GM21528 (cell line): ENCODE data around the gene PROM1.

Source experiments
- ATAC-seq: cut with Tn5 transposase; IDR thresholded peaks from one replicate; pipeline ENCODE4 v1.9.1; 2021; ENCODE audit warnings: mild to moderate bottlenecking, moderate library complexity; ENCODE audit not compliant: unreplicated experiment, low FRiP score

PROM1 gene

DNA sequence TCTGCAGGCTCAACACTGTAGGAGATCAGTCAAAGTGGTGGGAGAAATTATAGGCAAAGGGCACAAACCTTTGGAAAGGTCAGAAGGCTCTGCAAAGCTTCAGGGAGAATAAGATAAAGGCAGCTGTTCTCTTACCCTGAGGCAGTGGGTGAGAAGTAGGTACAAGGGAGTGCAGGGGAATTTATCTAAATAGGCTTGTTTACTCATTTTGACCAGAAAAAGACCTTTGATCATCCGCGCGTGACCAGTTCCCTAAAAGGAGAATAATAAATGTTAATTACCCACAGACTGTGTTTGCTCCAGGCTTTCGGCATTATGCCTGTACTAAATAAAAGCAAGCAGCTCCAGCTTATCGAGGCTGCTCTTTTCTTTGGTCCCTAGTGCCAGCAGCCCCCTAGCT lies 130.2 kb downstream of the PROM1 start:
- ATAC-seq, result no peak

DNA sequence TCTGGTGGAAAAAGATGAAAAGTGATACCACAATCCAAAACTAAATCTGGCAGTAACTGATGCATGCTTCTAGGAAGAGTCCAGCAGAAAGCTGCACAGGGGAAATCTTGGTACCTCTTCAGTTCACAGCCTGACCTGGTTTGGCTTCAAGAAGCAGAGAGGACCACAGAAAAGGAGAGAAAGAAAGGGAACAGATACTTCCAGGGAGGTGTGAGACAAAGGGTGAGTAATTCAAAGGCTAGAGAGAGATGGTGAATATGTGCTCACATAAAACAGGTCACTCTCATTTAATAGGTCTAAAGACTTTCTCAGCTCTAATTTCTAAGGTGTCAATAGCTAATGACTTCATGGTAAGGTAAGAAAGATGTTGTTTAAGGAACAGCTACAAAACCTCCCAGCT lies 132.0 kb downstream of the PROM1 start:
- ATAC-seq, result no peak

DNA sequence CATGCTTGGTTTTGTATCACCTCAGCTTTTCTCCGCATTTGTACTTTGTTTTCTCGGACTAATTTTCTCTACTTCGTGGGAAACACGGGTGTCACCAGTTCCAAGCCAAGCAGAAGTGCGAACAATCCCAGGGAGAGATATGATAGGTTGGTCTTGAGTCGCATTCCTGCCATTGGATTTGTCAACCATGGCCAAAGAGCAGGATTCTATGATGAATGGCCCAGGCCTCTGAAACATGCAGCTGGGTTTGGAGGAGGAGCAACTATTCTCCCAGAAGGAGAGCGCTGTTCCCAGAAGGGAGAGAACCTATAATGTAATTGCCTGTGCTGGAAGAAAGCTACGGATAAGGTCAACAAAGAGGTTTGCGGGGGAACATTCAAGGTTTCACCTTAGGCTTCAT lies 135.0 kb downstream of the PROM1 start:
- no peak for ATAC-seq

DNA sequence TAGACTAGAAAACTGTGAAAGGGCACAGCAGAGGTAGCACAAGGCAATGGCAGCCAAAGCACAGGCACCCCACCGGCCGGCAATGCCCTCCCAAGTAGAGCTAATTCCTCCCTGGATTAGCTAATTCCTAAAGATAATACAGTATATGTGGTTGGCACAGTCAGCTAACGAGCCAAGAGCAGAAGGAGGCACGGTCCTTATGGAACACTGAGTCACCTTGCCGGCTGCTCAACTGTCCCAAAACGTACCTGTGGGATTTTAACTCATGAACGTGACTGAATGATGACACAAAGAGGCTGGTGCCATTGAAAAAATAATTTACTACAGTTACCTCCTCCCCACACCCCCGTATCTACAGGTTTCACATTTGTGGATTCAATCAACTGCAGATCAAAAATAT lies 136.1 kb downstream of the PROM1 start:
- ATAC-seq, result no peak

DNA sequence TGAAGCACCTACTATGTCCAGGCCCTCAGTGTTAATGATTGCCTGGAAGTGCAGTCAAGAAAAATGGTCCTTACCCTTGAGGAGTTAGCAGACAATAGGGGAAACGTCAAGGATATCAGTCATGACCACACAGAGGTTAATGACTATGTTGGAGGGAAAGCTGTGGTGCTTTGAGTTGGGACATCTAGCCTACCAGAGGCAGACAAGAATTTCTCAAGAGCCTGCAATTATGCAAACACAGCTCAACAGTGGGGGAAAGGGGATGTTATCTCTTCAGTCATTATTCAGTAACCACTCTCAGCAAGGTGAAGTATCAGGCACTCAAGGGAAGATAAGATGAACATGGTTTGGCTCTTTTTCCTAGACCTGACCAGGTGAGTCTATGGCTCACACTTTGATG lies 138.3 kb downstream of the PROM1 start:
- ATAC-seq, result no peak

DNA sequence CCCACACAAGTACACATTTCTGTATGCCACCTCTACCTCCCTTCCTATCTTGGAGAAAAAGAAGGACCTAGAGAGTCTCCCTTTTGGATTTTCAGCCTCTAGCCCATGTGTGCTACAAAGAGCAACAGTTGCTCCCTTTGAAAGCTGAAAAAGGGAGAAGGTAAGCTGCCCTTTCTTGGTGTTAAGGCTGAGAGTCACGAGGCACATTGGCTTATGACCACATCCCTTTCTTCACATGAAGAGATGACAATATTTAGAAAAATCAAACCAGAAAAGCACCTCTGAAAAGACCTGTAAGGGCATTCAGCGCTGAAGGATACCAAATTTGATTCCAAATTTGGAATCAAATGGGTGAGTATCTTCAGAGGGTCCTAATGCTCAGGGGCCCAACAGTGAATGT lies 138.9 kb downstream of the PROM1 start:
- ATAC-seq, result no peak

DNA sequence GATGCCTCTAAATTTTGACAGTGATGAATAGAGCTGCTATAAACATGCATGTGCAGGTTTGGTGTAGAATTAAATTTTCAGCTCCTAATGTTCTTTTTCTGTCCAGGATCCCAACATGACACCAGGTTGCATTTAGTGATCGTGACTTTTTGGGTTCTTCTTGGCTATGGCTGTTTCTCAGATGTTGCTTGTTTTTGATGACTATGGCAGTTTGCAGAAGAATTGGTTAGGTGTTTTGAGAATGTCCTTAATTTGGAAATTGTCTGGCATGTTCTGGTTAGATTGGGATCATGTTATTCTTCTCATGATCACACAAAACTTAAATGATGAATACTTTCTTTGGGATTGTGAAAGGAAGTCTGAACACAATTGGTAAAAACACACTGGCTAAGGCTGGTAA lies 141.5 kb downstream of the PROM1 start:
- ATAC-seq, result no peak

DNA sequence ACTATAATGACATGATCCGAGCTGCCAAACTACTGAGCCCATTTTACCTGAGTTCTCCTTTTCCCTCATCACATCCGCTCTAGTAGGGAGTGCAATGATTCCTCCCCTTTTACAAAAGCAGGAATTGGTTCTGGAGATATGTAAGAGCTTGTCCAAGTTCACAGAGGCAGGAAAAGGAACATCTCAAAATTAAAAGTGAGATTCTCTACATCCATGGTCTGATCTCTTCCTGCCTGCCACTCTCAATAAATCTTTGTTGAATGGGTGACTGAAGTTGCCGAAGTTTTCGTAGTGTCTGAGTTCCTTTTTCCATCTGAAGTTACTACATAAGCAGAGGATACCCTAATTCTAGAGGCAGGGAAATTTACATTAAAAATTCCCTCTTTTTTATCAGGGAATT lies 145.2 kb downstream of the PROM1 start, which contains the start of gene FGFBP1:
Gene FGFBP1, minus strand, starts transcription at position 101 of the 400 bp plus-strand sequence. CDS start 2,108 bp downstream, outside the sequence.
- no peak for ATAC-seq

DNA sequence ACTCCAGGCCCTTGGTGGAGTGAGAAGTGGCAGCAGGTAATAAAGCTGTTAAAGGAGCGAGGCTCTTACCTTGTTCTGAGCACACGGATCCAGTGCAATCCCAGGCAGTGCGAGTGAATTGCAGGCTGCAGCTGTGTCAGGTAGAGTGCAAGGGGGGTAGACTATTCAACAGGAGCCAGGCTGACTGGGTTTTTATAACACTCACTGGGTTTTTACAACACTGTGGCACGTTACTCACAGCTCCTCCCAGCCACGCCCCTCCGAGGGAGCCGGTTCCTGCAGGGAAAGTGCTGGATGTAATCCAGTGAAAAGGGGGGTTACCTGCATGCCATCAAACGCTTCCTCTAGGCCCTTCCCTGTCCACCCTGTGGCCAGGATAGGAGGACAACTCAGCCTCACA lies 145.6 kb downstream of the PROM1 start:
- ATAC-seq, result no peak

DNA sequence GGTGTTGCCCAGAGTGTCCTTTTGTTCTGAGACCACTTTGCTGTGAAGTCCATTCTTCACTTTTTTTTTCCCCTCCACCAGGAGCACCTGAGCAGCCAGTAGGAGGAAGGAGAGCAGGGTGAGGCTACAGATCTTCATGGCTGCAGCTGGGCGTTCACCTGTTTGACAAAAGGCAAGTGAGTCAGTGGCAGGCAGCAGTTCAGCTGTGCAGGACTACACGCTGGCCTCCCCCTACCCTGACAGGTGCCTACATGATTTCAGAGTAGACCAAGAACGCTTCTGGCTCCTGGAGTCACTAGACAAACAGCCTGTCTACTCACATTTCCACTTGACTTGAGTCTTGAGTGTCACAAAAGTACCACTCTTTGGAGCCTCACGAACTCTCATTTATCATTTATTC lies 147.3 kb downstream of the PROM1 start:
- no peak for ATAC-seq

DNA sequence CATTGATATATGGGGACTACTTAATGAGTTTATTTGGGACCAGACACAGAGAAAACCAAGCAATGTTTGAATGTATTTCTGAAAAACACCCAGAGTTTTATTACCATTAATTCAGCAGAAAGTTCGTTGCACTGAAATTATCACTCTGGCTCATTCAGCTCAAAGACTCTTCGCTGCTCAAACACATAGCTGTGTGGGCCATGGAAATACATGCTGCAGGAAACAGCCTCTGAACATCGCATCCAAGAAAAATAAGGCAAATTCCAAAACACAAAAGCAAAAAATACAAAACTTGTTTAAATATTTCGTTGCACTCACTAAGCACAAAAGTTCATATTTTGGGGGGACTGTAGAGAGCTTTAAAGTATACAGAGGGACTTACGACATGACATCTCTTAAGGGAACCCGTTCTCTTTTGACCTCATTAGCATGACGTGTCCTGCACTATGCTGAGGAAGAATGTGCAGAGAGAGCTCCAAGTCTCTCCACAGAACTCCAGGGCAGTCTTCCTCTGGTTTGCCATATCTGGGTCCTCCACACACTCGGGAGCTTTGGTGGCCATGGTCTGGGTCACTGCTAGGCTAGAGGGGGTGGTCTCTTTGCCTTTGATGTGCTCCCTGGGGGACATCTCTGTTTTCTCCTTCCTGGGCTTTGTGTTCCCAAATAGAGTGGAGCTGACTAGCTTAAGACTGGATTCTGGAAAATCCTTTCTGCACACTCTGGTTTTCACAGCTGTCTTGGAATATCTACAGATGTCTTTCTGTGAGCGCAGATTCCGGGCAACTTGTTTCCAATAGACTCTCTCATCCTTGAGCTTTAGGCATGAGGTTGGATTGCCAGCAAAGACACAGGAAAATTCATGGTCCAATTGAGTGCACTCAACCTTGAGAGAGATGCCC lies 148.1 kb downstream of the PROM1 start:
- ATAC-seq, result no peak

DNA sequence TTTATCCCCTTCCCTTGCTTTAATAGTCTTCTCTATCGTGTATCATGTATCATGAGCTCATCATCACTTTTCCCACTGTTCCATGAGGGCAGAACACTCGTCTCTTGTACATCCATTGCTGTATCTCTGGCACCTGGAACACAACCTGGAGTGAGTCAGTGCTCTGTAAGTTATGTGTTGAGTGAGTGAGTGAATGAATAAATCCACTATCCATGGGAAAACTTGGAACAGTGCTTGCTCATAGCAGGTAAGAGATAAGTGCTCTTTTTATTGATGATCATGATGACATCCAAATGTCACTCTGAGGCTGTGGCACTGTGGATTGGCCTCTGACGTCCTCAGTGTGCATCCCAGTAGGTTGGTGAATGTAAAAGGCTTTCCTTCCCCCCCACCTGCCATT lies 149.6 kb downstream of the PROM1 start:
- ATAC-seq, result no peak

DNA sequence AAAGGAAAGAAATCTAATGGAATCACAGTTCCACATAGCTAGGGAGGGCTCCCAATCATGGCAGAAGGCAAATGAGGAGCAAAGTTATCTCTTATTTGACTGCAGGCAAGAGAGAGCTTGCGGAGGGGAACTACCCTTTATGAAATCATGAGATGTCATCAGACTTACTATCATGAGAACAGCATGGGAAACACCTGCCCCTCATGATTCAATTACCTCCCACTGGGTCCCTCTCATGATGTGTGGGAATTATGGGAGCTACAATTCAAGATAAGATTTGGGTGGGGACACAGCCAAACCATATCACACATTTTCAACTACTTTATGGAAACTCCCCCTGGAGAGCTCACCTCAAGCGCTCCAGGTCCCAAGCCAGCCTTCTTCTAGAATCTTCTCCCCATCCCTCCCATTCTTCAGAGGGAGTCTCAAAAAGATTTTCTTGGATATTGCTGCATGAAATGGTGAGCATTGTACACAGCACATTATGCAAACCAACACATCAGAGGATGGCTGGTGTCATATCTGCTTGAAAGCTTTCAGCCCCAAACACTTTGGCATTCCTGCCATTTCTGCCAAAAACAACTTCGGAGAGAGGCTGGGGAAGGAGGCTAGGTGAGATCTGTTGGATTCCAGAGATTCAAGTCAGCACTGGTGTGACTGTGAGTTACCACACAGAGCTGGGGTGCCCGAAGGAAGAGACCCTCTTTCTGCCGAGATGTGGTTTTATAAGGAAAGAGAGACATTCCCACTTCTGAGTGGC lies 152.2 kb downstream of the PROM1 start:
- no peak for ATAC-seq

DNA sequence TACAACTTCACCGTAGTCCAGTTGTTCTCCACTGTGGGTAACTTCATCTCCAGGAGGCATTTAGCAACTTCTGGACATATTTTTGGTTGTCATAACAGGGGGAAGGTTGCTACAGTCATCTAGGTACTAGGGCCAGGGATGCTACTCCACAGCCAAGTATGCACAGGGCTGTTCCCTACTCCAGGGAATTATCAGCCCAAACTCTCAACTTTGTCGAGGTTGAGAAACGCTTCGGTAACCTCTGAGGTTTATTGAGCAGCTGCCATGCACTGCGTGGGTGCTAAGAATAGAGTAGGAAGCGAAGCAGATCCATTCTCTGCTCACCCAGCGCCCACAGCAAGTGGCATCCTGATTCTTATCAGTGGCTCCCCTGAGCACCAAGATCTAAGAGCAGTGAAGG lies 153.5 kb downstream of the PROM1 start:
- ATAC-seq, result no peak

DNA sequence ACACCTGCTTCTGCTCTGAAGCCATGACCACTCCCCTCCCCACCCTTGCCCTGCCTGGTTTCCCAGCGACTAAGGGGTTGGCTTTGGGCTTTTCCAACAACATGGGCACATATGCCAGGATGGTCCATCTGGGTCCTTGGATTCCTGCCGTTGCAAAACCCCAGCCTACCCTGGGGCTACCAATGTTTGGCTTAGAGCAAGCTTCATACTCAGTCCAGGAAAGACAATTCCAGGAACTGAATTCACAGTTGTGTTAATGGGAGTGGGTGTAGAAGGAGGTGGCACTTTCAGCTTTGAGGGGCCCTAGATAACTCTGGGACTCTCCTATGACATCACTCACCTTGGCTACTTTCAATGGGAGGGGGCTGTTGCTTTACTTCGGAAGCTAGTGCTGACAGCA lies 154.3 kb downstream of the PROM1 start:
- ATAC-seq, result no peak

DNA sequence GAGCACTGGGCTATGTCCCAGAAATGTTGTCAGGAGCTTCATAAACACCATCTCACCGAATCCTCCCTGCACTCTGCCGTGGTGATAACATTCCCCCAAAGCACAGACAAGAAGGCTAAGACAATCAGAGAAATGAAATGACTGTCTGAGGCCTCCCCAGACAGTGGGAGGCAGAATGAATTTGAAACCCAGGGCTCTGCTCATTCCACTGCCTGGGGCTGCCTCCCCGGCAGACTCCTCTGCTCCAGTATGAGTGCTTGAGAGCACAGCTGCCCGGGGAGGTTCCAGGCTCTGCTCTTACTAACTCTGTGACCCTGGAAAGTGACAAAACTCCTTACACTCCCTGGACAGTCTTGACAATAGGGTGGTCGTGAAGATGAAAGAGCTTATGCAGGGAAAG lies 154.9 kb downstream of the PROM1 start:
- no peak for ATAC-seq

DNA sequence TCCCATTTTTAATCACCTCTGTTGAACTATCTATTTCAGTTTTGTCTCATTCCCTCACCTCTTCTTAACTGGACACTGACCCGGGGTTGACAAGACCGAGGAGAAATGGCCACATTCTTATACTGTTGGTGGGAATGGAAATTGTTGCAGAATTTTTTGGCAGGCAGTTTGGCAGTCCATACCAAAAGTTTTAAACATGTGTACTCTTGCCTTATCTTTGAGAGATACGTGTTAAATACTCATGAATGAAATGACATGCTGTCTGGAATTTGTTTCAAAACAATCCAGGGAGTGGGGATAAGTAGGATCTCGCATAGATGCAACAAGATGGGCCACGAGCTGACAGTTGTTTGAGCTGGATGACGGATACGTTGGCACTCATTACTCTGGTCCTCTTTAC lies 157.3 kb downstream of the PROM1 start:
- no peak for ATAC-seq

DNA sequence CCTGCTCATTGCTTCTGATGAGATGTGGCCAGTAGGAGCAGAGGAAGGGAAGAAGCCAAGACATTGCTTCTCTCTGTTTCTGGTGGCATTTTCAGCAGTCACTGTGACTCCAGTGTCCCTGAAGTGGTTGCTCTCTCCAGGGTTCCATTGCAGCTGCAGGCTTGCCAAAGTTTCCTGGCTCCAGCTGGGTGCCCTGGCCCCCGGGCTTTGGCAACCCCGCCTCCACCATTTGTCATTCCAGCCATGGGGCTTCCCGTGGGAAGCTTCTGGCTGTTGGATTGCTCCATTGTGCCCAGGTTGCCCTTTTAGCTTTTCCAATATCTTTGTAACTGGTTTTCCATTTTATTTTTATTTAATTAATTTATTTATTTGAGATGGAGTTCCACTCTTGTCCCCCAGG lies 158.0 kb downstream of the PROM1 start:
- ATAC-seq, result no peak

DNA sequence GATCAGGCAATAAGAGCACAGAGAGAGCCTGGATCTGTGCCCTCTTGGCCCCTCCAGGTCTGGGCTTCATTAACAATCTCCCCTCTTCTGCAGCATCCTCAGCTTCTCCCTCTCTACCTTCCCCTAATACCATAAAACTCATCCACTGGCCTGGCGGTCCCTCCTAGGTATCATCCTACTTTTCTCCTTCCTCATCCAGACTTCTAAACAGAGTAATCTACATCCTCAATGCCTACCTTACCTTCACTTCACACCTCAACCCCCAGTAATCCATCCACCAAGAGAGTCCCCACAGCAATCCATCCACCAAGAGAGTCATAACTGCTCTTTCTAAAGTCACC lies 162.3 kb downstream of the PROM1 start:
- ATAC-seq, result no peak

DNA sequence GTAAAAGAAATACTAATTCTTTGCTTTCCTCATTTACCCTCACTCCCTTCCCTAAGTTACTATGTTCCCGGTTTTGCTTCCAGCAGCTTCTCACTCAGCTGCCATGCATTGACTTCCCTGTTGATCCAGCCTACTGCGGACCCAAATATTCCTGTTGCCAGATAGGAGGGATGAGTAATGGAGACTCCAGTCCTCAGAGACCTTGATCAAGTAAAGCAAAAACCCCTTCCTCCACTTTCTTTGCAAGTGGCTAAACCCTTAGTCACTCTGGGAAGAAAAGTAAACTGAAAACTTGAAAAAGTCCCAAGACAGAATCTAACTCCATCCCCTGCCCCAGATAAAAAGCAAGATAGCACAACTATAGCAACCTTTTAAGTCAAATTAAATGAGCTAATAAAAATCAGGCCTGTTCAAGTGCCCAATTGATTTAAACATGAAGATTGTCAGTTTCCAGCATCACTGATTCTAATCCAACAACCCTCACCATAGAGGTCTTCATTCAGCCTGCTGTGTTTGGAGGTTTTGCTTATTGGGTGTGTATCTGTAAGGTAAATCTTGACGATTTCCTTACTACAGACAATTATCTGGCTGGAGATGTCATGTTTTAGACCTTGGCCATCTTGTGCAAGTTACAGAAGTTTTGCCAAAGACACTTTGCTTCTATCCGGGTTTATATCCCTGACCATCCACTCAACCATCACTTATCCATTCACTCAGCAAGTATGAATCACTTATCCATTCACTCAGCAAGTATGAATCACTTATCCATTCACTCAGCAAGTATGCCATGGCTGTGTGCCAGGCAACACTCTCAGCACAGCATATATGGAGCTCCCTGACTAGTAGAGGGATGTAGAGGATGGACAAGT lies 162.9 kb downstream of the PROM1 start:
- ATAC-seq, result no peak
